Stimulated activated naive CD4-positive, alpha-beta T cell treated with Interleukin-2 at 50 U/mL for 16 hours (primary cell): ENCODE measurements around the gene ATP10A.

ENCODE experiments used
- DNase-seq: peaks from one replicate; lab custom pipeline; 2025; lab: John Stamatoyannopoulos, UW

The ATP10A gene

DNA sequence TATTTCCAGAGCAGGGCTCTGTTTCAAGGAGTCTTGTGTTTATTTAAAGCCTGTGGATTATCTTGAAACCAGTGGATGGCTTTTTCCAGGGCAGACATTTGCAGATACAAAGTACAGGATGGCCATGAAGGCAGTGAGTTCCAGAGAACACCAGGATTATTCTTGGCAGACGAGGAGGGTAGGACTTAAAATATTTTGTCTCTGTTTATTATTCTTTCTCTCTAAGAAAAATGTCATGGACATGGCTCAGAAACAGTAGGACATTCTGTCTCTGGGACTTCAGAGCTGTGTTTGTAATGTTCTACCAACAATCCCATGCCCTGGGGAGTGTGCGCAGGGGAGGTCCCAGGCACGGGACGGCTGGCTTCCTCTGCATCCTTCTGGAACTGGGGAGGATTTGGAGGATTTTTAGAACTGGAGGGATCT is 125.9 kb downstream of the ATP10A start:
- no peak for DNase-seq

DNA sequence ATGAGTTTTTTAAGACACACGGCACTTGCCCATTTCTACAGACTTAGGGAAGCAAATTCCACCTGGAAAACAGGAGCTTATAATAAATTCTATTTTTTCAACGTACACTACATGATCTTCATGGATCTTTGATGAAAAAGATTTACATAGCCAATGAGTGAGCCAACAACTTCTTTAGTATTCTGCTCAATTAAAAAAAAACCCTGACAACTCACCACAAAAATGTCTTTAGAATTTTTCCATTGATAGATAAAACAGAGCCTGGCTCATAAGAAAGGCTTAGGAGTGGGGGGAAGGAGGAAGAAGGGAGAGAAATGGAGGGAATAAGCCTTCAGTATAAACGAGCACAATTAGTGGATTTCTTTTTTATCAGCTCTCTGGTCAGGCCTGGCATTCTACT is 126.7 kb downstream of the ATP10A start:
- no peak for DNase-seq

DNA sequence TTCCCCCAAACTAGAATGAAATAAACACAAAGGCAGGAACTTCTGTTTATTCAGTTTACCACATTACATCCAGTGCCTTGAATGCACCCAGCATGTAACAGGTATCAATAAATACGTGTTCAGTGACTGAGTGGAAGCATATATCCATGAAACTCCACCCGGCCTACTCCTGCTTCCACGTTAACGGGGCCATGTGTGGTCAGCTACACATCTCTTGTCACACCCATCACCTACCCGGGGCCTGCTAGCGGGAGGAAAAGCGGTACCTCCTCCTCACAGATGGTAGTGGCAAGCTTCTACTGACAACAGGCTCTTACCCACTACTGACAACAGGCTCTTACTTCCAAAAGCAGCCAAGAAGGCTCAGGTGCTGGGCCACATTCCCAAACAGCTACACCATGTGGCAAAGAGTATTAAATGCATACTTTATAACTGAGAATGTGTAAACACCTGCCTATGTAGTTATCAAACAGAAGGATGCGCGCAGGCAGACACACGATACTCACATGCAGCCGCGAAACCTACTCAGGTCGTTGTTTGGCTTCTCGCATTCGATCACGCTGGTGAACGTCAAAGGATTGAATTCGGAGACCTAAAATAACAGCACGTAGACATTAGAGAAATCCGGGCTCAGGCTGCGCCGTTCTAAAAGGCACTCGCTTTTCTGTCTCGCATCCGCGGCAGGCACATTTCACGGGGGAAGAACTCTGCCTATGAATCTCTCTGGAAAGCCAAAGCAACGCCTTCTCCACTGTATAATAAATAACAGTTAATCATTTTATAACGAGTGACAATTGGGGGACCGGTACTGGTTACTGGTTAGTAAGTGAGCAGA is 127.4 kb downstream of the ATP10A start:
- no peak for DNase-seq

DNA sequence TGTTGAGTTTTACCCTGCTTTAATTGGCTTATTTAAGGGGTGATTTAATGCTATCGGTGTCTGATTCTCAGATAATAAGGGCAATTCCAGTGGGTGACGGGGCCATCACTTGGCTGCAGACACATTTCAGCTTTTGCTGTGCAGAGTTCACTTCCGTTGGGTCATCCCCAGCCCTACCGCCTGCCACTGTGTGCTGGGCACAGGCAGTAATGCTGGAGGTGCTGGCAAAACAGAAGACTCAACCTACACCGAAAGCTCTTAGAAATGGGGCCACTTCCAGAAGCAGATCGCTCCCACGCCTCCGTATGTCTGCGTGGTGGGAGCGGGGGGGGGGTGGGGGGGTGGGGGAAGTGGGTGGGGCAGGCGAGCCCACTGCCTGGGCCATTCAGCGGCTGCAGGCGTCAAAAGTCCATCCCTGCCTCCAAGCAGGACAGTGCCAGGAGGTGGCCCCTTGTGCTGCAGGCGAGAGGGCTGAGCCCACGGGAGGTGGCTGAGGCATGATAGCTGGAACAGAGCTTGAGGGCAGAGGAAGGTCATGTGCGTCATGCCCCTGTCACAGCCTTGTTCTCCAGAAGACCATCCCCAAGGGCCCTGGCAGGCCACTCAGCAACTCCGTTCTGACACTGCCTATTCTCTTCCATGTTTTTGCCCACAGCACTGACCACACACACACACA is 128.3 kb downstream of the ATP10A start:
- DNase-seq = no peak

DNA sequence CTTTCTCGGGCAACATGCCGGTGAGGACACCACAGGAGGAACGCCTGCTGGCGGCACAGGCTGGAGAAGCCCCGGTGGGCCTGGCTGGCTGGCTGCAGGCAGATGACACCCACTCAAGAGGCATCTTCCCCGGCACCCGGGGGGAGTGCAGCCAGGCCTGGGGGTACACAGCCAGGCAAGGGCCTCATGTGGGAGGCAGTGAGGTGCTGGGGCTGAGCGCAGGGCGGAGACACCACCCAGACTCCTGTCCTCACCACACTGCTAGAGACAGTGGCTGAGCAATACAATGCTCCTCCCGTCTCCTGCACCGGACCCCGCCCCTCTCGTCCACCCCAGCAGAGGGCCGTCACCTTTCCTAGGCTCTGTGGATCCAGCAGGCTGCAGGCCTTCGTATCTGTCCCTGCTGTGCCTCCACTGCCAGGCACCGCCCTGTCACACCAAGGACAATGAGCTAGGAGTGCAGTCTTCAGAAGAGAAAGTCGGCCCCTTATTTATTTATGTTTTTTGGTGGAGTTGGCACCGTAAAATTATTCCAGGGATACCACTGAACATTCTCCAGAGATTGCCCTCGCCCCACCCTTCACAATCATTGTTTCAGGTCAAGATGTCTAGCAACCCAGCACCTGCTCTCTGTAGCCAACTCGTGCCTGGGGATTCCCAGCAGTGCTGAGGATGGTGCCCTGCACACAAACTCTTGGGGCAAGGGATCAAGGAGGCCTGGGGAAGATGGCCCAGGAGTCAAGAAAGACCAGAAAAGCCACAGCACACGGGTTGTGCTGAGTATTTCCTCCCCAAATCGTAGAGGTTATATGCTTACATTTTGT is 129.1 kb downstream of the ATP10A start:
- no peak for DNase-seq

DNA sequence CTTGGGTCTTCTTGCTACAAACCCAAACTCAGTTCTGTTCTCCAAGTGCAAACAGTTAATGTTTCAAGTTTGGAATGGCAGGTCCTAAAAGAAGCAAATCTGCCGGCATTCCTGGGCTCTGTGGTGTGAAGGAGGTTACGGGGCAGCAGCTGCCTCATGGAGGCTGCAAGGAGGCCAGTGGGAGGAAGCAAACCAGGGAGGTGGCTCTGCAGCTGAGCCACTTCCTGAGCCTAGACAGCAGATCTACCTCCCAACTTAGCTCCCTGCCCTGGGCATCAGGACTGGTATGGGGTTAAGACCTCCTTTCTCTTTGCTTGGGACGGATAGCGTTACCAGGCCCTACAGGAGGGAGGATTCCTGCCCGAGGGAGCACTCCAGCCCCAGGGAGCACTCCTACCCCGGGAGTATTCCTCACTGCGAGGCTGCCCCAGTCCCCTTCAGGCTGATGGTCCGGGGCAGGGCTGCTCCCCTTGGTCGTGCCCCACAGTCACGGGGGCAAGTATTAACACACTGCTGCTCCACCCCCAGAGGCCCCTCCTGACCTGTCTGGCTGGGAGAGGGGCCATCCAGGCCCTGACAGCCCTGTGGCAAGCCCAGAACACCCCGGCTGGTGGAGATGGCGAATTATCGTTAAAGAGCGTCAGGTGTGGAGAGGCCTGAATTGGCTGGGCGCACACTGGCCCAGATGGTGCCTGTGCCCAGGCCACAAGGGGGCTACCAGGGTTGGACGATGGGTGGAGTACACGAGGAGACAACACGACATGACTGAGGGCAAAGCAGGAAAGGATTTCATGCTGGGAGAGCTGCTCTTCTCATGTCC is 129.9 kb downstream of the ATP10A start:
- DNase-seq = no peak

DNA sequence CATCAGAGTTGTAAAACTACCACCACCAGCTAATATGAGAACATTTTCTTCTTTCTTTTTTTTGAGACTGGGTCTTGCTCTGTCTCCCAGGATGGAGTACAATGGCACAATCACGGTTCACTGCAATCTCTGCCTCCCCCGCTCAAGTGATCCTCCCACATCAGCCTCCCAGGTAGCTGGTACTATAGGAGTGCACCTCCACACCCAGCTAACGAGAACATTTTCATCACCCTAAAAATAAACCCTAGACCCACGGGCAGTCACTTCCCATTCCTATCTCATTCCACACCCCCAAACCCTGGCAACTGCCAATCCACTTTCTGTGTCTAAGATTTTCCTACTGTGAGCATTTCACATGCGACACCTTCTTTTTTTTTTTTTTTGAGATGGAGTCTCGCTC is 130.9 kb downstream of the ATP10A start:
- no peak for DNase-seq

DNA sequence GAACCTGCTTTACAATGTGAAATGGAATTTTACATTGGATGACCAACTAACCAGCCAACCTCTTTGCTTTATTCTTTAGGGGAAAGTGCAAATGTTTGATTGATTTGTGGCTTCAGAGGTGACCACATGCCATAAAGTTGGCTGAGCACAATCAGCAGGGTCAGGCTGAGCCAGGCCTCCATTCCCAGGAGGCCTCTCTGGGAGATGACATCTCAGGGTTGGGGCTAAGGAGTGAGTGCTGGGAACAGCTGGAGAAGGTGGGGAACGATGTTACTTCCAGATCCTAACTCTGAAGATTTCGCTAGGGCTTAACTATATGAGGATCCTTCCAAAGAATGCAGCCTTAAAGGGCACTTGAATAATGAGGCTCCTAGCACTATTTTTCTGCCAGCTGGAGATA is 131.7 kb downstream of the ATP10A start:
- DNase-seq = no peak

DNA sequence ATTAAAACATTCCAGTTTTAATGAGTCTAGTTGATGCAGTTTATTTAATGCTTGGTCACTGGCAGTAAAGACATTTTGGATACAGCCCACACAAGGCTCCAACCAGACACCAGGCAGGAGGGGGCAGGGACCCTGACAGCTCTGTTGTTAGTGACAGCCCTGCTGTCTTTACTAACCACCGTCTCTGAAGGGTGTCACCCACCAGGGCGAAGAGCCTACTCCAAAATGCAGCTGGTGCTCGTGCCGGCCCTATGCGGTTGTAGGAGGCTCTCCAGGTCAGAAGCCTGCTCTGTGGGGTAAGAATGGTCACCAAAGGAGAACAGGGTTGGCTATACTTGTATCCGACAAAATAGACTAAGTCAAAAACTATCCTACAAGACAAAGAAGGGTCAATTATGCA is 132.2 kb downstream of the ATP10A start:
- no peak for DNase-seq

DNA sequence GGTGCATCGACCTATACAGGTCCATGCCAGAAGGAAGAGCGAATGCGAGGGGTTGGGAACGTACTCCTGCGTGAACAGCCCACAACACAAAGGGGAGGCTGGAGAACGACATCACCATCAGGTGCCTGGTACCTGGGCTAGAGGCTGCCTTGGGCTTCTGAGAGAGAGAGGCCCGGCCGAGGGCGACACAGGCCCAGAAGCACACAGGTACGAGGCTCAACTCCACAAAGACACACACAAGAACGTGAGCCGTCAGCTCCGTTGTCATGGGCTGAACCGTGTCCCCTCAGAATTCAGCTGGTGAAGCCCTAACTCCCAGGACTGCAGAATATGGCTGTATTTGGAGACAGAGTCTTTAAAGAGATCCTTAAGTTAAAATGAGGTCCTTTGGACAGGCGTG is 134.3 kb downstream of the ATP10A start:
- DNase-seq = no peak

DNA sequence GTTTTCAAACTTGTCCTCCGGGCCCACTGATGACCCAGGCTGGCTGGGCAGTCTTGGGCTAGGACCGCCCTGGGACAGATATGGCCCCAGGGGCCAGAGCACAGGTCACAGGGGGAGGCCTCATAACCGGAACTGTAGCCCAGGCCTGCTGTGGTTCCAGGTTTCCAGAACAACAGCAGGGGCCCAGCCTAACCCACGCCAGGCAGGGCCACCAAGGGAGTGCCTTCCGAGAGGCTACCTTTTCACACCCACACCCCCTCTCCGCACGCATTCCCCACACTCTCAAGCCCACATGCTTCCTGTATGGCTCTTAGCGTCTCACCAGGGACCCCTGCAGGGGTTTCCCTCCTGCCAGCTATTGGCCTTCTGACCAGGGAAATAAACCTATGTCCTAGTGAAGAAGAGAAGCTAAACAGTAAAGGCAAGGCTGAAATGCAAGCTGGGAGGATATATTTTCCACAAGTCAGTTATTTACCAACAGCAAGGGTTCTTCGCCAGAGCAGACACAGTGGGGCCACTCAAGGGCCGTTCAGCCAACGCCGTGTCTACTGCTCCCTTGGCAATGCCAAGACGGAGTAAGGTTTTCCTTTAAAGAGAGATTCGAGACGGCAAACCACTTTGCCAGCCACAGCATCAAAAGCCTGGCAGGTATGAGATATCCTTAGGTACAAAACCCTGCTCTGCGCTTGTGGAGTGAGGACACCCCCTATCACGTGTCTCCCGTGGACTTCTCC is 135.1 kb downstream of the ATP10A start:
- DNase-seq = no peak

DNA sequence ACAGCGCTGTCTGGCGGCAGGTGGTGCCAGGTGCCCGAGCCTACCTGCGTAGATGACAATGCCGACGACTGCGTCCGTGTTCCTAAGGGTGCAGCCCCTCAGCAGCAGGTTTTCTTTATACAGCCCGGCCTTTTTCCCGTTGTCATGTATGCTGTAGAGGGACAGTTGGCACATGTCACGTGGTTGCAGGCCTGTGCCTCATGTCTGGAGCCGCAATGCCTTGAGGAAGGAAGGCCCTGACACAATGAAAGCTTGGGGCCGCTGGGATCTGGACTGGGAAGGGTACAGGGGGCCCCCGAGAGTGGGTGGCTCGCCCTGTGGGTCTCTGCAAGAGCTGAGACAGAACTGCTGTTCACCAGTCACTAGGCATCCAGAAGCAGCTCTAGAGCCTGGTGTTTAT is 136.0 kb downstream of the ATP10A start:
- DNase-seq = no peak

DNA sequence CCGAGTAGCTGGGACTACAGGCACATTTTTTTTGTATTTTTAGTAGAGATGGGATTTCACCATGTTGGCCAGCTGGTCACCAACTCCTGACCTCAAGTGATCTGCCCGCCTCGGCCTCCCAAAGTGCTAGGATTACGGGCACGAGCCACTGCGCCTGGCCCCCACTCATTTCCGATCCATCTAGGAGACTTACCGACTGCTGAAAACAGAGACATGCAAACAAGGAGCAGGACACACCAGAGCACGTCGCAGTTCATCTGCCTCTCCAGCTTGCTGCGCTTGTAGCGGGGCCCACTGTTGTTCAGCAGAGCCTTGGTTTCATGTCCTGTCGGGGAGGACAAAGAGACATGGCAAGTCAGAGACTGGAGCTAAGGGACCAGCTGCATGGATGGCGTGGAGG is 137.4 kb downstream of the ATP10A start:
- DNase-seq = no peak

DNA sequence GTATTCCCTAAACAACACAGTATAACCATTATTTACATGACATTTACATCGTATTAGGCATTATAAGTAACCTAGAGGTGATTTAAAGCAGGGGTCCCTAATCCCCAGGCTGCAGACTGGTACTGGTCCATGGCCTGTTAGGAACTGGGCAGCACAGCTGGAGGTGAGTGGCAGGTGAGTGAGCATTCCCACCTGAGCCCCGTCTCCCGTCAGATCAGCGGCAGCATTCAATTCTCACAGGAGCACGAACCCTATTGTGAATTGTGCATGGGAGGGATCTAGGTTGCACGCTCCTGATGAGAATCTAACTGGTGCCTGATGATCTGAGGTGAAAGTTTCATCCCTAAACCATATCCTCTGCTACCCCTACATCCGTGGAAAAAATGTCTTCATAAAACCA is 138.2 kb downstream of the ATP10A start:
- DNase-seq = no peak

DNA sequence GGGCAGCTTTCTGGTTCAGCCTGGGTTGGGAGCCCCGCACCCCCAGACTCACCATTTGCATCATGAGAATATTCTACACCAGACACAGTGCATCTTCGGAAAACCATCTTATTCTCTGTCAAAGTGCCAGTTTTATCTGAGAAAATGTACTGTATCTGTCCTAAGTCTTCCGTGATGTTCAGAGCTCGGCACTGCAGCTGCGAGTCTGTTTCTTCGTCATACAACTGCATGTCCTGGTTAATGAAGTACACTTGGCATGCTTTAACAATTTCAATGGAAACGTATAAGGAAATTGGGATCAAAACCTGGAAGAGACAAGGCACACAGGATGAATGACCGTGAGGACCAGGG is 141.5 kb downstream of the ATP10A start:
- no peak for DNase-seq

DNA sequence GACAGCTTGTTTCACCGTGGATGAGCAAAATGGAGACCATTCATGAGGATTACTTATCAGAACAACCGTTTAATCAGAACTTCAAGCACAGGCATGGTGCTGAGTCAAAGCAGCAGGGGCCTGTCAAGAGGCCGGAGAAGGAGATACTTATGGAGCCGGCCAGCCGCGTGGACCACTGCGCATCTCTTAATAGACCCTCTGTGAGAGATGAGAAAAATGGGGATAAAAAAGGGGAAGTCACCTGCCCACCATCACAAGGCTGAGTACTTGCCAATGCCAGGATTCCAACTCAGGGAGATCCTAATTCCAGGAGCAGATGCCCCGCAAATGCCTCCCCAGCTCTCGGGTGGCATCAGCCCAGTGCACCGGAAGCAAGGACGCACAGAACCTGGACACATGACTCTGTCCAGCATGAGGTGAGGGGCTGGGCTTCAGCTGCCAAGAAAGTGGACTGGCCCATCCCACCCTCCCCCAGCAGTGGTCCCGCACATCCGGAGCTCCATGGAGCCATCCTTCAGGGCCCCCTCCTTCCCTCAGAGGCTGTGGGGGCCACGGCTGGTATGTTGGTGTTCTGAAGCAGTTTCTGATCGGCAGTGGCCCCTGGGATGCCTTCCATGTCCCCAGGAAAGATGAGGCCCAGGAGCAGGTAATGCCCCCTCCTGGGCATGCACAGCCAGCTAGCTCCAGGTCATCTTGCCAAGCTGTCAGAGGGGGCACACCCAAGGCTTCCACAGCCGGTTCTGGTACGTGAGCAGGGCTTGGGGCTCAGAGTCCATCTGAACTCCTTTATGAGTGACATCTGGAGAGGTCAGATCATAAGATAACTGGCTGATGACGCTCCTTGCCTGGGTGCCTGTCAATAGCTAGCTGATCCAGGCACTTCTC is 143.8 kb downstream of the ATP10A start:
- no peak for DNase-seq

DNA sequence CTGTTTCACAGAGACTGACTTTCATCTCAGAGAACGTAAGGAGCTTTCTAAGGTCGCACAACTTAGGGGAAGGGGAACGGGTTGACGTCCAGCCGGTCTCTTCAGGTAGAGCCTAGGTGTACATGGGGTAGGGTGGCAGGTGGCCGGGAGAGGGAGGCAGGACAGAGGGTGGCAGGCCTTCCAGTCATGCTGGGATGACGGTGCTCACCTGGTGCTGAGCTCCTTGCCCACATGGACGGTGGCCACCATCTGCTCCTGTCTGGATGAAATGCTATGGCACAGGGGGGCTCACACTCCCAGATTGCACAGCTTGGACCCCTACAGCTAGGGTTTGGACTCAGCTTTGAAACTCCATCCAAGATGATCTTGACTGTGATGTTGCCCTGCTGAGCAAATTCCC is 144.5 kb downstream of the ATP10A start:
- no peak for DNase-seq

DNA sequence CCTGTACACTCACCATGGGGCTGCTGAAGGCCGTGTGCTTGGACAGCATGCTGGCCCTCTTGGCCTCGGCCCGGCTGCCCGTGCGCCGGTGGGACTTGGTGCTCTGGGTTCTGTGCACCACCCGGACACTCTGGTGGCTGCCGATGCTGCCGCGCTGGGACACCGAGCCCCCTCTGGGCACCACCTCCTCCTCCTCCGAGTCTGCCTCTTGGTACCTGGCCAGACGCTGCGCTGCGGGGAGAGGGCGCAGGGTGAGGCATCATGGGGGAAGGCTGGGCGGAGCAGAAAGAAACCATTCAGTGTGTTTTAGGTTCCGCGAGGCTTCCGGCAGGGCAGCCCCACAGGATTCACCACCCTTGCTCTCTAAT is 145.0 kb downstream of the ATP10A start:
- no peak for DNase-seq

DNA sequence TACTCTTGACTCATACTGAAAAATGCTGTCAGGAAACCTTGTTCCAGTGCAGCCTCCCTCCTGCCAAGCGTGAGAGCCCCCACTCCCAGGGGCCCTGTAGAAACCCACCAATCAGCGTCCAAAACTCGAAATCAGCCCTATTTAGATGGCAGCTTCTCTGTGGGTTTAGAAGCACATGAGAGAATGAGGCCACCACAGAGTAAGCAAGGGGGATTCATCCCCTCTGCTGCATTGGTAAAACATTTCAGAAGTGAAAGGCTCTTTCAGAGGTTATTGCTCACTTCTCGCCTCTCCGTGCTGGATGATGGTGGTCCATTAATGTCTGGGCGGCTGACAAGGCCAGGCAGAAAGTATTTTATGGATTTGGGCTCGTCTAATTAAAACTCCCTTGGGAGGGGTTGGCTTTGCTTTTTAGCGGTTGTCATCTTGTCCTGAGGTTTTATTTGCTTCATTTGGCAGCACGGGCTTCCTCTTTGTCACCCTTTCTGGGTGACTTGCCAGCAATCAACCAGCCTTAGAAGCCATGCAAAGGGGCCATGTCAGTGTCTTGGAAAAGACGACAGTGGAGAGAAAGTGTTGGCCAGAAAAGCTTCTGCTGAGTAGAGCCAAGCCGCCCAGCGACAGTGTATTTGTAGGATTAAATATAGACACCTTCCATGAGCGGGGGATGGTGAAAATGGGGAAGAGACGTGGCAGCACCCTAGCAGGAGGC is 145.5 kb downstream of the ATP10A start:
- no peak for DNase-seq

DNA sequence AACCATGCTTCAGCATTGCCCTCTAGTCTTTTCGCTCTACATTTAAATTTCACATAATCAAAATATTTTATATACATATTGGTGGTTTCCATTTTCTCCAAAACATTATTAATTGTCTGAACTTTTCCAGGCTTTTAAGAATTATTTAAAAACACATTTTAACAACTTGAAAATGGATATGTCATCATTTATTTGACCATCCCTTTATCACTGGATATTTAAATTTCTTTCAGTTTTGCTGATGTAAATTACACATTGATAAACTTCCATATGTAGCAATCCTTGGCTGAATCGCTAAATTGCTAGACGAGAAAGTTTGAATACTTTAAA is 146.0 kb downstream of the ATP10A start:
- no peak for DNase-seq
